ENCODE measurements around the gene CCDC85C. TPM values are rescaled to one million over a fixed set of nuclear protein-coding genes. Genes with fewer than 3 reads are reported as not detected.

CCDC85C gene
- total RNA-seq, 1 experiment from 2014 or later = 42.3 TPM

- ChIA-PET POLR2A (no interaction called here), CTCF (interaction anchor here (1.7 kb wide), 1 partner anchor 94 kb away, joined by 4 read pairs; no protein-coding TSS in a partner anchor), RAD21 (ENCODE audit: low non-redundant PET in 1 of 2, low total read pairs in 2 of 2, uncharacterized antibody in 2 of 2, unreplicated experiment in 2 of 2) (no interaction called here)
- no peak for ATAC-seq
- H3K27me3 ChIP-seq (ENCODE audit: insufficient read depth, low read length) = no peaks in the 10 kb centered on the region
- no peaks in the 10 kb centered on the region for H3K36me3 ChIP-seq (ENCODE audit: control insufficient read depth in 1 of 2, insufficient read depth in 2 of 2, low read length in 2 of 2)
- H3K9me3 ChIP-seq (ENCODE audit: control insufficient read depth in 1 of 2, insufficient read depth in 1 of 2, low read depth in 1 of 2, low read length in 2 of 2) = no peaks in the 10 kb centered on the region
- no peak for TF ChIP-seq CTCF (IDR thresholded peaks at IDR 0.05 in 2 of 3, conservative IDR thresholded peaks at IDR 0.05 in 1 of 3; ENCODE audit: borderline replicate concordance in 1 of 3, insufficient read depth in 1 of 3, low read depth in 2 of 3, low read length in 2 of 3)
- TF ChIP-seq YY1 (IDR thresholded peaks at IDR 0.05; ENCODE audit: extremely low read depth, insufficient replicate concordance, low read depth, low read length) = no peak
- no peak for TF ChIP-seq POLR2AphosphoS5 (IDR thresholded peaks at IDR 0.05; ENCODE audit: low read depth, low read length)
- no peak for TF ChIP-seq CBX3 (IDR thresholded peaks at IDR 0.05; ENCODE audit: low read depth)
- no peak for TF ChIP-seq ZFX (IDR thresholded peaks at IDR 0.05)
- no peak for TF ChIP-seq EZH2 (IDR thresholded peaks at IDR 0.05)
- no peak for TF ChIP-seq ELF1 (IDR thresholded peaks at IDR 0.05; ENCODE audit: borderline replicate concordance, low read depth)
- no peak overlapping the region for H3K4me3 ChIP-seq (replicated peaks in 1 of 2; ENCODE audit: low read depth in 1 of 2, low read length in 2 of 2)
- intact Hi-C loops (cut with micrococcal nuclease) = no loop called here
- H3K4me1 ChIP-seq (ENCODE audit: control insufficient read depth in 1 of 2, insufficient read depth in 2 of 2, low read length in 2 of 2) = peaks cover 18 to 24% of the 10 kb centered on the region in 2 experiments
- no peak overlapping the region for H3K9ac ChIP-seq (ENCODE audit: low read length)
- H3K79me2 ChIP-seq (ENCODE audit: insufficient read depth, low read length) = peaks cover 23% of the 10 kb centered on the region; the same call in 1 of the 2 replicates
- DNase-seq (ENCODE audit: low read depth, low spot score) = no peak
- H3K27ac ChIP-seq (ENCODE audit: low read depth, low read length) = no peak overlapping the region
- H3K4me2 ChIP-seq (ENCODE audit: low read length) = no peak overlapping the region
- no TSS peak for BruUV-seq (replicated peaks)
- no peak overlapping the region for H2AFZ ChIP-seq (ENCODE audit: low read depth, low read length, poor library complexity, severe bottlenecking)
- no peaks in the 10 kb centered on the region for H4K20me1 ChIP-seq (ENCODE audit: insufficient read depth)
- no peaks in the 10 kb centered on the region for H3K9me2 ChIP-seq (ENCODE audit: insufficient read depth)
Observed at GRCh38 chr14:99534863-99535262, 69.1 kb downstream of the CCDC85C start.

- Histone ChIP-seq H3K4me3 (replicated peaks in 1 of 2; ENCODE audit: low read depth in 1 of 2, low read length in 2 of 2) (no peak overlapping the region), H3K9ac (ENCODE audit: low read length) (no peak overlapping the region), H3K27ac (ENCODE audit: low read depth, low read length) (no peak overlapping the region), H3K27me3 (ENCODE audit: insufficient read depth, low read length) (no peaks in the 10 kb centered on the region), H3K79me2 (ENCODE audit: insufficient read depth, low read length) (peaks cover 23% of the 10 kb centered on the region; the same call in 1 of the 2 replicates), H3K9me2 (ENCODE audit: insufficient read depth) (no peaks in the 10 kb centered on the region), H3K36me3 (ENCODE audit: control insufficient read depth in 1 of 2, insufficient read depth in 2 of 2, low read length in 2 of 2) (no peaks in the 10 kb centered on the region), H4K20me1 (ENCODE audit: insufficient read depth) (no peaks in the 10 kb centered on the region), H3K4me1 (ENCODE audit: control insufficient read depth in 1 of 2, insufficient read depth in 2 of 2, low read length in 2 of 2) (peaks cover 18 to 24% of the 10 kb centered on the region in 2 experiments), H2AFZ (ENCODE audit: low read depth, low read length, poor library complexity, severe bottlenecking) (no peak overlapping the region), H3K4me2 (ENCODE audit: low read length) (no peak overlapping the region), H3K9me3 (ENCODE audit: control insufficient read depth in 1 of 2, insufficient read depth in 1 of 2, low read depth in 1 of 2, low read length in 2 of 2) (no peaks in the 10 kb centered on the region)
- ChIA-PET POLR2A (no interaction called here), CTCF (interaction anchor here (1.7 kb wide), 1 partner anchor 94 kb away, joined by 4 read pairs; no protein-coding TSS in a partner anchor), RAD21 (ENCODE audit: low non-redundant PET in 1 of 2, low total read pairs in 2 of 2, uncharacterized antibody in 2 of 2, unreplicated experiment in 2 of 2) (no interaction called here)
- no TSS peak for BruUV-seq (replicated peaks)
- ATAC-seq (no peak), DNase-seq (ENCODE audit: low read depth, low spot score) (no peak)
- intact Hi-C loops (cut with micrococcal nuclease) = no loop called here
- TF ChIP-seq POLR2AphosphoS5 (IDR thresholded peaks at IDR 0.05; ENCODE audit: low read depth, low read length) = no peak
- TF ChIP-seq ELF1 (IDR thresholded peaks at IDR 0.05; ENCODE audit: borderline replicate concordance, low read depth) = no peak
- TF ChIP-seq EZH2phosphoT487 (IDR thresholded peaks at IDR 0.05; ENCODE audit: borderline replicate concordance) = no peak
- TF ChIP-seq ZNF274 (IDR thresholded peaks at IDR 0.05; ENCODE audit: low read depth, low read length) = no peak
- TF ChIP-seq CEBPB (IDR thresholded peaks at IDR 0.05; ENCODE audit: low read depth) = no peak
- TF ChIP-seq CTCF (IDR thresholded peaks at IDR 0.05 in 2 of 3, conservative IDR thresholded peaks at IDR 0.05 in 1 of 3; ENCODE audit: borderline replicate concordance in 1 of 3, insufficient read depth in 1 of 3, low read depth in 2 of 3, low read length in 2 of 3) = no peak
- no peak for TF ChIP-seq EZH2 (IDR thresholded peaks at IDR 0.05)
- no peak for TF ChIP-seq JUND (IDR thresholded peaks at IDR 0.05)
- no peak for TF ChIP-seq RAD21 (IDR thresholded peaks at IDR 0.05; ENCODE audit: low read depth)
- no peak for TF ChIP-seq TCF7L2 (IDR thresholded peaks at IDR 0.05; ENCODE audit: borderline replicate concordance, extremely low read depth, insufficient read depth, insufficient read length)
Observed at GRCh38 chr14:99534333-99534732, 69.7 kb downstream of the CCDC85C start.

All from HCT116 (cell line).